Mesendoderm (in vitro differentiated cells): ENCODE results near the gene CNNM4.

ENCODE experiments used
- DNase-seq: peaks from one replicate; pipeline ENCODE4 v3.0.0; 2013
- H2AK5ac ChIP-seq: 2 replicates; pipeline ENCODE4 v1.6.1; 2013; ENCODE audit warnings: low read length, inconsistent platforms
- H2BK120ac ChIP-seq: 2 replicates; pipeline ENCODE4 v1.6.1; 2013; ENCODE audit warnings: low read depth, mild to moderate bottlenecking, low read length, moderate library complexity, mixed read lengths
- H2BK15ac ChIP-seq: replicated peaks from 2 replicates; pipeline ENCODE4 v1.6.1; 2013; ENCODE audit warnings: low read depth, mild to moderate bottlenecking, moderate library complexity
- H2BK5ac ChIP-seq: 2 replicates; pipeline ENCODE4 v1.6.1; 2013; ENCODE audit warnings: low read length, inconsistent platforms
- H3K18ac ChIP-seq: 2 replicates; pipeline ENCODE4 v1.6.1; 2013; ENCODE audit warnings: mild to moderate bottlenecking, low read length, mixed read lengths
- H3K23ac ChIP-seq: one replicate; pipeline ENCODE4 v1.6.1; 2013; ENCODE audit warnings: low read length
- H3K27ac ChIP-seq: 2 replicates; pipeline ENCODE4 v1.5.1; 2013; ENCODE audit warnings: low read depth, mild to moderate bottlenecking, inconsistent platforms, low read length, moderate library complexity
- H3K27me3 ChIP-seq: 2 replicates; pipeline ENCODE4 v1.6.1; 2013; ENCODE audit warnings: low read length, control low read depth, mild to moderate bottlenecking, inconsistent platforms; ENCODE audit not compliant: insufficient read depth, poor library complexity
- H3K36me3 ChIP-seq: 2 replicates; pipeline ENCODE4 v1.6.1; 2013; ENCODE audit warnings: low read length, inconsistent platforms; ENCODE audit not compliant: control insufficient read depth, insufficient read depth
- H3K4ac ChIP-seq: one replicate; pipeline ENCODE4 v1.6.1; 2013; ENCODE audit warnings: low read depth, mild to moderate bottlenecking, low read length, moderate library complexity
- H3K4me1 ChIP-seq: 2 replicates; pipeline ENCODE4 v1.6.1; 2013; ENCODE audit warnings: low read depth, low read length, inconsistent platforms; ENCODE audit not compliant: control insufficient read depth
- H3K4me2 ChIP-seq: 2 replicates; pipeline ENCODE4 v1.6.1; 2013; ENCODE audit warnings: low read length
- H3K4me3 ChIP-seq: 2 replicates; pipeline ENCODE4 v1.5.1; 2013; ENCODE audit warnings: mild to moderate bottlenecking, low read length
- H3K56ac ChIP-seq: one replicate; pipeline ENCODE4 v1.6.1; 2013; ENCODE audit warnings: low read length
- H3K79me1 ChIP-seq: 2 replicates; pipeline ENCODE4 v1.6.1; 2013; ENCODE audit warnings: low read length, inconsistent platforms
- H3K79me2 ChIP-seq: 2 replicates; pipeline ENCODE4 v1.6.1; 2013; ENCODE audit warnings: mild to moderate bottlenecking, low read length; ENCODE audit not compliant: control insufficient read depth, insufficient read depth
- H3K9ac ChIP-seq: 2 replicates; pipeline ENCODE4 v1.6.1; 2013; ENCODE audit warnings: low read length, inconsistent platforms
- H4K5ac ChIP-seq: one replicate; pipeline ENCODE4 v1.6.1; 2013; ENCODE audit warnings: low read length
- H4K8ac ChIP-seq: one replicate; pipeline ENCODE4 v1.6.1; 2013; ENCODE audit warnings: low read depth, mild to moderate bottlenecking, control low read depth, low read length, moderate library complexity
- WGBS: extraction: QIAGEN DNeasy Blood & Tissue Kit; methylation state at CpG from one replicate; pipeline ENCODE4 v1.1.7; 2013; ENCODE audit warnings: low lambda C conversion rate, missing lambda C conversion rate; ENCODE audit not compliant: insufficient coverage; ENCODE audit errors: extremely low coverage; 5-methylcytosine and 5-hydroxymethylcytosine counted together

CNNM4 gene

DNA sequence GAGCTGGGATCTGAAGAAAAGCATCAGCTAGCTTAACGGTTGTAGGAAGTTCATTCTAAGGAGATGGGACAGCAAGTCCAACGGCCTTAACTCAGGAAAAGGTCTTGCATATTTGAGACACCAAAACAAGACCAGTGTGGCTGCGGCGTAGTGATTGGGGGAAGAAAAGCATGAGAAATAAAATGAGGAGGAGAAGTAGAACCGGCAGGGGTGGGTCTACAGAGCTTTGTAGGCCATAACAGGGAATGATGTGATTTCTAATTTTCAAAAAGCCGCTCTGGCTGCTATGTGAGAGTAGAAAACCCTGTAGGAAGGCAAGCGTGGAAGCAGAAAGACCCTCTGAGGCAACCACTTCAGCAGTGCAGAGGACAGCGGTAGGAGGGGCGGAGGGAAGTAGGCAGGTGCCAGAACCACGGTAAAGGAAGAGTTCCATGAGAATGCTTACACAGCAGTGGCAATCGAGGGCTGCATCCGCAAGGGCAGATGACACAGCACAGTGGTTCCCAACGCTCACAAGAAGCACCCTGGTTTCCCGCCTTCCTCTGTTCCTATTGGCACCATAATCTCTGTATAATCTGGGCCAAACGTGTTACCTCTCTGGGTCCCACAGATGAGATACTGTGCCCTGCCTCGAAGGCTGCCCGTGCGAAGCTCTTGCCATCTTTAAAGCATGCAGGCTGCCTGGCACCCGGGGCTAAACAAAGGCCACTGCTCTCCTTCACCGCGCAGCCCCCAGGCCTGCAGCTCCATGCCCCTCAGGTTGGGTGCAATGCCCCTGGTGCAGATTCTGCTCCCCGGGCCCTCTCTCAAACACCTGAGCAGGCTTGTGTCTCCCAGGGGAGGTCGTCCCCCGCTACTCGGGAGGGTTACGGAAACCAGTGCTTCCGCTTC is 96.3 kb downstream of the CNNM4 start:
- Histone ChIP-seq H3K79me2 (no peaks in the 10 kb centered on the region), H3K4me3 (peak overlapping the region; percentile 81), H2BK15ac (no peak overlapping the region), H3K27ac (no peak overlapping the region), H3K4me2 (peak overlapping the region; percentile 59), H3K56ac (peak overlapping the region; percentile 94), H3K36me3 (peaks cover 10% of the 10 kb centered on the region), H3K79me1 (peaks cover 4% of the 10 kb centered on the region), H3K18ac (no peak overlapping the region), H3K4ac (no peak overlapping the region), H4K5ac (no peak overlapping the region), H4K8ac (no peak overlapping the region), H3K23ac (no peak overlapping the region), H2BK120ac (no peak overlapping the region), H3K27me3 (no peaks in the 10 kb centered on the region), H2AK5ac (no peak overlapping the region), H3K9ac (peak overlapping the region; percentile 93), H2BK5ac (no peak overlapping the region), H3K4me1 (peaks cover 5% of the 10 kb centered on the region)
- no CpG with 5 or more reads among the region's 27 CpGs for WGBS
- peak; percentile 54 for DNase-seq

DNA sequence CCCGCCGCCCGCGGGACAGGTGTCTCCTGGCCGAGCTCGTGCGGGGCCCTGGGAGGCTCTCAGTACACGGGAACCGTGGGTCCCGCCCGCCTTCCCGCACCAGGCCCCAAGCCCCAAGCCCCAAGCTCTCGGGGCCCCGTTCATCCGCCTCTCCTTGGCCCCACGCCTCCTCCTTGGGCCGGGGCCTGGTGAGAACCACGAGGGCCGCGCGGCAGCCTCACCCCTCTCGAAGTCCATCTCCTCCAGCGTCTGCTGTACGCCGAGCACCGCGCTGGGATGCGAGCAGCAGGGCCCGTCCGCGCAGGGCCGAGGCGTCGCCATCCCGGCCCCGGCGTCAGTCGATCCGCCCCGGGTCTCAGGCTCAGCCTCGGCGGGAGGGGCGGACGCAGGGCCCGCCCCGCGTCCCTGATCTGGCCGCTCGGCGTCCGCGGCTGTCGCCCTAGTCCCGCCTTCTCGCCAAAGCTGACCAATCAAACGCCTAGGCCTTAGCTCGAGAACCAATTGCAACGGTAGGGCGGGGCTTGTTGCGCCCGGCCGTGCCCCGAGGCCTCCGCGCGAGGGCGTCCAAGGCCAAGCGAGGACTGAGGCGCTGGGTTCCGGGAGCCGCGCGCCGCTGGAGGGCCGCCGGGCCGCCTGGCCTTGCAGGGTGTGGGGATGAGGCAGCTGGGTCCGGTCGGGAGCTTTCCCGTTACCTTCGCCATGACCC is 97.1 kb downstream of the CNNM4 start, which contains the start of gene ANKRD39:
Gene ANKRD39 (minus strand): TSS at position 350 of the 706 bp plus-strand sequence. CDS start 29 bp downstream, at position 321.
- Histone ChIP-seq H4K8ac (no peak within 1 kb of the TSS), H3K36me3 (peaks cover 11% of the 10 kb centered on the region), H3K27ac (no peak within 1 kb of the TSS), H3K4me3 (peak within 1 kb of the TSS; percentile 81), H2BK5ac (no peak within 1 kb of the TSS), H4K5ac (no peak within 1 kb of the TSS), H2BK15ac (no peak within 1 kb of the TSS), H3K9ac (peak within 1 kb of the TSS; percentile 93), H3K4ac (no peak within 1 kb of the TSS), H3K27me3 (no peaks in the 10 kb centered on the region), H2BK120ac (no peak within 1 kb of the TSS), H3K18ac (peak within 1 kb of the TSS; percentile 16), H3K79me2 (no peaks in the 10 kb centered on the region), H3K23ac (peak within 1 kb of the TSS; percentile 0), H3K56ac (peak within 1 kb of the TSS; percentile 94), H2AK5ac (no peak within 1 kb of the TSS), H3K4me1 (peaks cover 5% of the 10 kb centered on the region), H3K79me1 (peaks cover 5% of the 10 kb centered on the region), H3K4me2 (peak within 1 kb of the TSS; percentile 59)
- peak; percentile 99 for DNase-seq
- no CpG with 5 or more reads among the region's 81 CpGs for WGBS

DNA sequence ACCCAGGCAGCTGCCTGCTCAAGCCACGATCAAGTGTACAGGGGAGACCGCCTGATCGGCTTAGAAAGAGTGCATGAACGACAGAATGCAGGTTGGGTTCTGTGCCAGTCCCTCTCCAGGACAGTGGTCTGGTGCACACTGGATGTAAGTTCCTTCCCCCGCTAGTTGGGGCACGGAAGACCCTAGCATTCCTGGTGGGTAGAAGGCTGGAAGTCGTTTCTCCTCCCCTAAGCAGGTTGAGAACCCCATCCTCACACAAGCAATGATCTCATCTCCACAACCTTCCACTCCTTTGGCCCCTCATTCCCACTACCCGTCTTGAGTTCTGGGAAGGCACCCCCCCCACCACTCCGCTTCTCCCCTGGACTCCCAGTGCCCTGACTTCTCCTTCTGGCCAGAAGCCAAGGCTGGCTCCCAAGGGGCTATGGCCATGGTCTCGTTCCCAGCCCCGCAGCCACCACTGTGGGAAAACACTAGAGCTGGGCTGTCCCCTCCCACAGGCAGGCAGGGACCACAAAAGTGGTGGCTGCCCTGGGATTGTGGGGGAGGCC is 98.5 kb downstream of the CNNM4 start:
- Histone ChIP-seq H3K79me2 (no peaks in the 10 kb centered on the region), H3K4me2 (peak overlapping the region; percentile 23), H3K27ac (peak overlapping the region; percentile 26), H2BK15ac (no peak overlapping the region), H3K36me3 (peaks cover 22% of the 10 kb centered on the region), H3K4me1 (peaks cover 5% of the 10 kb centered on the region), H3K9ac (peak overlapping the region; percentile 62), H3K56ac (peak overlapping the region; percentile 75), H3K23ac (peak overlapping the region; percentile 0), H3K4ac (no peak overlapping the region), H3K4me3 (no peak overlapping the region), H2AK5ac (no peak overlapping the region), H2BK120ac (no peak overlapping the region), H4K8ac (no peak overlapping the region), H2BK5ac (no peak overlapping the region), H4K5ac (no peak overlapping the region), H3K79me1 (peaks cover 7% of the 10 kb centered on the region), H3K18ac (no peak overlapping the region), H3K27me3 (no peaks in the 10 kb centered on the region)
- no peak for DNase-seq
- WGBS = no CpG with 5 or more reads among the region's 11 CpGs

DNA sequence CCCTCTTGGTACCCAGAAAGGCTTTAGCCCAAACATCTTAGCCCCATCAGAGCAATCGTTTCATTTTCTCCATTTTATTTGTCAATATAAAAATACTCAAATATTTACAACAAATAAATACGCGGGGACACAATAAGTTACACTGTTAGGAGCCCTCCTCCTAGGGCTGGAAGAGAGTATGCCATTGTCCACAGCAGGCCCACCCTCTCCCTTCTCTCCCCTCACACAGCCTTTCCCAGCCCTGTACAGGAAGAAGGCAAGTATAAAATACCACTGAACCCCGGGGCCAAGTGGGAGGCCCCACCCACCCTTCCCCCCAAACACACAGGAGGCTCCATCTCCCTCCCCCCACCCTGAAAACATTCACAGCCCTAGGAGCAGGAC is 99.0 kb downstream of the CNNM4 start:
- no peak overlapping the region for H3K4me2 ChIP-seq
- no peak overlapping the region for H4K8ac ChIP-seq
- H3K23ac ChIP-seq = no peak overlapping the region
- no peak overlapping the region for H2BK120ac ChIP-seq
- H3K4me1 ChIP-seq = peaks cover 5% of the 10 kb centered on the region
- no peak overlapping the region for H3K4ac ChIP-seq
- no peak overlapping the region for H2AK5ac ChIP-seq
- no peak for DNase-seq
- H3K18ac ChIP-seq = no peak overlapping the region
- peaks cover 6% of the 10 kb centered on the region for H3K79me1 ChIP-seq
- no peak overlapping the region for H3K27ac ChIP-seq
- WGBS = 100% methylated on average over 1 of the region's 4 CpGs
- H3K36me3 ChIP-seq = peaks cover 27% of the 10 kb centered on the region
- H3K9ac ChIP-seq = no peak overlapping the region
- H2BK5ac ChIP-seq = no peak overlapping the region
- H3K4me3 ChIP-seq = no peak overlapping the region
- H3K56ac ChIP-seq = no peak overlapping the region
- H3K79me2 ChIP-seq = no peaks in the 10 kb centered on the region
- no peak overlapping the region for H4K5ac ChIP-seq
- H2BK15ac ChIP-seq = no peak overlapping the region
- no peaks in the 10 kb centered on the region for H3K27me3 ChIP-seq

DNA sequence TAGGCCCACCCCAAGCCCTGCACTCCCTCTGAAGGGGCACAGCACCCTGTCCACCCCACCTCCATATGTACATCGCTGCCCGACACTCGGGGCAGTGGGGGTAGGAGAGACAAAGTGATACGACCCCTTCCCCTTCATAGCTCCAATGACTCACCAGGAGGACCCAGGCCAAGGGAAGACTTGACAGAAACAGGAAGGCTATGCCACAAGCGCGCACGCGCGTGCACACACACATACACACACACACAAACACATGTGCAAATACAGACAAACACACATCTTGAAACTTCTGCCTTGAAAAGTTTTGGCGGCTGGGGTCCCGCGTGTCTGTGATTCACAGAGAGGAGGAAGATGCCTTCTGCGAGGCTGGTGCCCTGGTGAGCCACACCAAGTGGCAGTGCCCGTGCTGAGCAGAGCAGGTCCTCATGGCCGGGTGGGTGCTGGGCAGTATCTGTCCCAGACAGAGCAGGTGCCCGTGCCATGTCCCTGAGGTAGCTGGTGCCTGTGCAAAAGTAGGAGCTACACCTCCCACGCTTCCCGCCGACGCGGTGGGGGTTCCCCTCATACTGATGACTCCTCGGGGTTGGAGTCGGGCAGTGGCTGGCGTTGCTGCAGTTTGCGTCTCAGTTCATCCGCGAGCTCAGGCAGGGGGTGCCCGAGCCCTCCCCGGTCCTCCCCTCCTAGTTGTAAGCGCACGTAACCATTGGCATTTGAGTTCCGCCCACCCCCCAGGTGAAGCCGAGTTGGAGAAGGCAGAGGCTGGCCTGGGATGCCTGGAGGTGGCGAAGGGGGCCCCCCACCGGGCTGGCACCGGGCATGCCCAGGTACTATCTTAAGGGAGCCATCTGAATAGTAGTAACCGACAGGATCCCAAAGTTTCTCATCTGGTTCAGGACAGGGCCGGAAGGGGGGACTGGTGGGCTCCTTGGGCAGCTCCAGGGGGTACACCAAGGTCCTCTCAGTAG is 99.6 kb downstream of the CNNM4 start:
- Histone ChIP-seq H3K27me3 (no peaks in the 10 kb centered on the region), H2AK5ac (no peak overlapping the region), H2BK5ac (no peak overlapping the region), H3K56ac (no peak overlapping the region), H3K18ac (no peak overlapping the region), H3K23ac (no peak overlapping the region), H2BK15ac (no peak overlapping the region), H4K5ac (no peak overlapping the region), H3K36me3 (peaks cover 30% of the 10 kb centered on the region), H3K79me2 (peaks cover 2% of the 10 kb centered on the region), H3K79me1 (peaks cover 6% of the 10 kb centered on the region), H3K4me2 (no peak overlapping the region), H3K27ac (no peak overlapping the region), H3K9ac (no peak overlapping the region), H3K4me1 (peaks cover 5% of the 10 kb centered on the region), H2BK120ac (no peak overlapping the region), H3K4ac (no peak overlapping the region), H3K4me3 (no peak overlapping the region), H4K8ac (no peak overlapping the region)
- no peak for DNase-seq
- no CpG with 5 or more reads among the region's 38 CpGs for WGBS
